ENCODE data around the gene TAS2R3. TPM values are rescaled to one million over a fixed set of nuclear protein-coding genes. Genes with fewer than 3 reads are reported as not detected.

Gene TAS2R3
- total and polyA plus RNA-seq, 2 of the 13 experiments (the other 11 are each of a cell fraction or from before 2014, with no cell fraction given): 0.74 to 1.1 TPM

- intact Hi-C loops (cut with micrococcal nuclease; ENCODE audit: unreplicated experiment) (loop anchor here (1.0 to 2.0 kb wide), 3 partner anchors 41 to 187 kb away; partner anchors contain the start of gene AGK), in situ Hi-C loops (cut with HindIII; ENCODE audit: extremely low pct_ligation_motif_present, low pct_unique_long_range_greater_than_20kb) (loop anchor here (10.0 kb wide), 1 partner anchor 83 kb away; no protein-coding TSS in a partner anchor)
- H3K9ac ChIP-seq (ENCODE audit: insufficient read depth, low read depth, low read length): peak within 1 kb of the TSS; percentile 82
- H3K36me3 ChIP-seq (replicated peaks in 1 of 2; ENCODE audit: control insufficient read depth in 1 of 2, insufficient read depth in 2 of 2, low read length in 2 of 2): peaks cover 6 to 25% of the 10 kb centered on the region in 2 experiments
- H2AFZ ChIP-seq (ENCODE audit: low read length): peak within 1 kb of the TSS; percentile 95
- peaks cover 32% of the 10 kb centered on the region for H3K79me2 ChIP-seq (ENCODE audit: insufficient read depth, low read length)
- POLR2A ChIA-PET: interaction anchor here (0.6 to 2.1 kb wide), 11 partner anchors 10 to 723 kb away, joined by 3 to 18 read pairs (median 4); partner anchors contain the start of genes AGK, DENND11, MRPS33 and WEE2
- peak; percentile 94 for DNase-seq (ENCODE audit: low spot score)
- WGBS (ENCODE audit: low lambda C conversion rate): under 1% methylated on average over 42 of the region's 46 CpGs
- H3K27me3 ChIP-seq (ENCODE audit: control insufficient read depth in 1 of 2, insufficient read depth in 2 of 2, low read length in 2 of 2): no peaks in the 10 kb centered on the region; a peak in 1 of 5 replicates
- H4K20me1 ChIP-seq (ENCODE audit: insufficient read depth, low read length): no peaks in the 10 kb centered on the region
- ATAC-seq: peak; percentile 95
- FAIRE-seq: peak; percentile 93
- H3K4me2 ChIP-seq (ENCODE audit: low read depth, low read length): peak within 1 kb of the TSS; percentile 85
- H3K4me3 ChIP-seq (replicated peaks in 1 of 3; ENCODE audit: insufficient read depth in 1 of 3, low read depth in 2 of 3, low read length in 3 of 3): peak within 1 kb of the TSS; percentile 84 to 93 (median 85)
- CTCF ChIA-PET (ENCODE audit: low intra/inter-chr PET ratio, low total read pairs): interaction anchor here (2.5 kb wide), 1 partner anchor 83 kb away, joined by 16 read pairs; no protein-coding TSS in a partner anchor
- H3K4me1 ChIP-seq (ENCODE audit: insufficient read depth, low read length): peaks cover 29% of the 10 kb centered on the region
- no TSS peak for BruUV-seq (replicated peaks)
- H3K27ac ChIP-seq (ENCODE audit: extremely low read length, insufficient read depth, low read length): peak within 1 kb of the TSS; percentile 81
- H3K9me3 ChIP-seq (ENCODE audit: low read length): no peaks in the 10 kb centered on the region
- TF ChIP-seq ZNF563 (CRISPR knock-in tag; IDR thresholded peaks at IDR 0.05) (no peak; the same call in 1 of the 2 replicates), AGO2 (optimal IDR thresholded peaks at IDR 0.05; ENCODE audit: low read depth, low read length) (no peak), SRF (IDR thresholded peaks at IDR 0.05; ENCODE audit: low read depth, low read length) (peak; percentile 79; the same call in 1 of the 2 replicates), NFE2 (CRISPR knock-in tag; IDR thresholded peaks at IDR 0.05) (no peak), PHF5A (CRISPR knock-in tag; IDR thresholded peaks at IDR 0.05; ENCODE audit: low read depth, unreplicated experiment) (peak; percentile 96), IKZF4 (CRISPR knock-in tag; IDR thresholded peaks at IDR 0.05; ENCODE audit: borderline replicate concordance, low read depth, not compliant biosample characterization) (no peak), PRMT3 (CRISPR knock-in tag; IDR thresholded peaks at IDR 0.05; ENCODE audit: borderline replicate concordance, low read depth) (peak; percentile 85; the same call in 1 of the 2 replicates), ZNF766 (CRISPR knock-in tag; IDR thresholded peaks at IDR 0.05; ENCODE audit: borderline replicate concordance) (no peak; the same call in 1 of the 2 replicates), SATB2 (CRISPR knock-in tag; IDR thresholded peaks at IDR 0.05) (peak; percentile 43; the same call in 1 of the 2 replicates), ZNF34 (CRISPR knock-in tag; IDR thresholded peaks at IDR 0.05; ENCODE audit: borderline replicate concordance) (peak; percentile 91; the same call in 1 of the 2 replicates), BRCA1 (CRISPR knock-in tag; IDR thresholded peaks at IDR 0.05) (peak; percentile 89; the same call in 1 of the 2 replicates), ZFP91 (CRISPR knock-in tag; IDR thresholded peaks at IDR 0.05; ENCODE audit: borderline replicate concordance) (peak; percentile 94), STAG1 (CRISPR knock-in tag; IDR thresholded peaks at IDR 0.05) (peak; percentile 35; the same call in 1 of the 2 replicates), SOX13 (IDR thresholded peaks at IDR 0.05) (0 out of 2 replicates have a peak, but pooled peaks have one; percentile 52), SOX13 (CRISPR knock-in tag; conservative IDR thresholded peaks at IDR 0.05 in 1 of 2, IDR thresholded peaks at IDR 0.05 in 1 of 2) (peak in 1 of 2 experiments; percentile 60; a peak in 1 of 4 replicates), ERF (CRISPR knock-in tag; IDR thresholded peaks at IDR 0.05) (peak; percentile 94; the same call in 1 of the 2 replicates), ZNF710 (CRISPR knock-in tag; IDR thresholded peaks at IDR 0.05; ENCODE audit: borderline replicate concordance) (peak; percentile 69; the same call in 1 of the 2 replicates)
- TF ChIP-seq, protein P1, sequence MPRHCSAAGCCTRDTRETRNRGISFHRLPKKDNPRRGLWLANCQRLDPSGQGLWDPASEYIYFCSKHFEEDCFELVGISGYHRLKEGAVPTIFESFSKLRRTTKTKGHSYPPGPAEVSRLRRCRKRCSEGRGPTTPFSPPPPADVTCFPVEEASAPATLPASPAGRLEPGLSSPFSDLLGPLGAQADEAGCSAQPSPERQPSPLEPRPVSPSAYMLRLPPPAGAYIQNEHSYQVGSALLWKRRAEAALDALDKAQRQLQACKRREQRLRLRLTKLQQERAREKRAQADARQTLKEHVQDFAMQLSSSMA (CRISPR knock-in tag; IDR thresholded peaks at IDR 0.05): 0 out of 2 replicates have a peak, but pooled peaks have one; percentile 23
Measured at GRCh38 chr7:141737836-141738591, 25.9 kb upstream of the TAS2R3 start, which contains the start of gene SSBP1. Gene SSBP1 (plus strand): TSS chr7:141738358. CDS start chr7:141739167, 809 bp downstream.
